ENCODE data around the gene SIX1.

DNA sequence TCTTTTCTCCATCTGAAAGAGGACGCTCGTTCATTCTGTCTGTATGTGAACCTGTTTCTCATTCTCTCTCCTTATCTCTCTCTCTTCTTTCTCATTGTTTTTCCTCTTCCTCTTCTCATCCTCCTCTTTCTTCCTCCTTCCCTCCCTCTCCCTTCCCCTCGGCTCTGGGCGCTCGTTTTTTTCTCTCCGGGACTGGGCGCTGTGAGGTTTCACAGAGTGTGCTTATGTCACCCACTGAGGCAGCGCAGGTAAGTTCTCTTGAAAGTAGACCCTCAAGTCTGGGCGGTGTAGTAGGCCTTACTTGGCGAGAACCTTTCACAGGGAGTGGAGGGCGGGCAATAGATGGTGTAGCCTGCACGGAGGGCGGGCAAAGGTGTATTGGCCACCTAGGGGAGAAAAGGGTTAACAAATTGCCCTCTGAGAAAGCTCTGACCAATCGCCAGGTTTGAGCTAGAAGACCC, 4.5 kb upstream of the SIX1 start:
- TF ChIP-seq EZH2 (IDR thresholded peaks at IDR 0.05; ENCODE audit: insufficient read depth, poor library complexity, severe bottlenecking): no peak
- TF ChIP-seq EZH2phosphoT487 (IDR thresholded peaks at IDR 0.05; ENCODE audit: insufficient read depth, low read depth): no peak
